HepG2 (cell line): ENCODE data around the gene CGREF1. TPM values are rescaled to one million over a fixed set of nuclear protein-coding genes. Genes with fewer than 3 reads are reported as not detected.

Experiments
- CBX5 ChIP-seq: sonication (generic); formaldehyde crosslinking; IDR thresholded peaks from 2 replicates; pipeline ENCODE4 v1.4.0; 2020; ENCODE audit warnings: missing genetic modification reagents, borderline replicate concordance
- CHD2 ChIP-seq: IDR thresholded peaks from 2 replicates; pipeline ENCODE4 v1.6.1; 2011; ENCODE audit warnings: low read depth, low read length, improper control_type of control experiment
- DNMT1 ChIP-seq: sonication (generic); formaldehyde crosslinking; IDR thresholded peaks from 2 replicates; pipeline ENCODE4 v1.5.1; 2020; ENCODE audit warnings: mild to moderate bottlenecking, missing genetic modification reagents
- IKZF5 ChIP-seq: IDR thresholded peaks from 2 replicates; pipeline ENCODE4 v1.6.1; 2018; ENCODE audit warnings: missing genetic modification reagents, mild to moderate bottlenecking, missing compliant biosample characterization
- KLF16 ChIP-seq, 2 experiments: sonication (generic) in 1 of 2; formaldehyde crosslinking in 1 of 2; IDR thresholded peaks; 2 replicates each; pipeline versions ENCODE4 v1.6.1 to v1.8.0; 2016 to 2023; ENCODE audit warnings: missing genetic modification reagents in 2 of 2, missing compliant biosample characterization in 1 of 2
- MNT ChIP-seq: fragments of 450-650 bp; IDR thresholded peaks from 2 replicates; pipeline ENCODE4 v1.6.1; 2016
- MXD4 ChIP-seq: IDR thresholded peaks from 2 replicates; pipeline ENCODE4 v1.6.1; 2016; ENCODE audit warnings: mild to moderate bottlenecking, missing biosample characterization, missing genetic modification reagents
- NFYC ChIP-seq: IDR thresholded peaks from 2 replicates; pipeline ENCODE4 v1.6.1; 2016; ENCODE audit warnings: missing genetic modification reagents, missing compliant biosample characterization
- NPAS2 ChIP-seq: sonication (generic); formaldehyde crosslinking; IDR thresholded peaks from 2 replicates; pipeline ENCODE4 v1.8.0; 2022; ENCODE audit warnings: mild to moderate bottlenecking, missing genetic modification reagents, borderline replicate concordance
- ZBTB10 ChIP-seq: sonication (generic); formaldehyde crosslinking; IDR thresholded peaks from 2 replicates; pipeline ENCODE4 v1.4.0; 2020; ENCODE audit warnings: missing genetic modification reagents, borderline replicate concordance
- ZFP91 ChIP-seq: sonication (generic); formaldehyde crosslinking; IDR thresholded peaks from 2 replicates; pipeline ENCODE4 v1.9.0; 2022; ENCODE audit warnings: missing genetic modification reagents, mild to moderate bottlenecking, borderline replicate concordance
- ZFY ChIP-seq: sonication (generic); formaldehyde crosslinking; IDR thresholded peaks from 2 replicates; pipeline ENCODE4 v1.4.0; 2020; ENCODE audit warnings: missing genetic modification reagents
- ZMAT3 ChIP-seq: sonication (generic); formaldehyde crosslinking; conservative IDR thresholded peaks from 2 replicates; pipeline ENCODE4 v1.7.0; 2021; ENCODE audit warnings: missing genetic modification reagents
- ZNF264 ChIP-seq: sonication (generic); formaldehyde crosslinking; IDR thresholded peaks from 2 replicates; pipeline ENCODE4 v1.4.0; 2020; ENCODE audit warnings: missing genetic modification reagents
- ZNF326 ChIP-seq: sonication (generic); formaldehyde crosslinking; IDR thresholded peaks from 2 replicates; pipeline ENCODE4 v1.4.0; 2020; ENCODE audit warnings: missing genetic modification reagents, borderline replicate concordance
- ZNF430 ChIP-seq: sonication (generic); formaldehyde crosslinking; IDR thresholded peaks from 2 replicates; pipeline ENCODE4 v1.9.0; 2021; ENCODE audit warnings: mild to moderate bottlenecking, missing genetic modification reagents
- ZNF543 ChIP-seq: sonication (generic); formaldehyde crosslinking; IDR thresholded peaks from 2 replicates; pipeline ENCODE4 v1.4.0; 2020; ENCODE audit warnings: mild to moderate bottlenecking, missing genetic modification reagents
- ZNF788 ChIP-seq: sonication (generic); formaldehyde crosslinking; IDR thresholded peaks from 2 replicates; pipeline ENCODE4 v1.5.0; 2020; ENCODE audit warnings: mild to moderate bottlenecking, missing genetic modification reagents, borderline replicate concordance
- ZSCAN25 ChIP-seq: sonication (generic); formaldehyde crosslinking; IDR thresholded peaks from 2 replicates; pipeline ENCODE4 v1.8.0; 2022; ENCODE audit warnings: mild to moderate bottlenecking, missing genetic modification reagents
- ZSCAN5A ChIP-seq: sonication (generic); formaldehyde crosslinking; IDR thresholded peaks from 2 replicates; pipeline ENCODE4 v1.8.0; 2022; ENCODE audit warnings: mild to moderate bottlenecking, missing genetic modification reagents, borderline replicate concordance
- polyA plus RNA-seq, 8 experiments: library from polyadenylated mRNA; depleted of rRNA in 3 of 8; stranded (reverse) in 7 of 8; unstranded in 1 of 8; fragments of >200 nt; fragmentation: Illumina TruSeq in 4 of 8; extraction: Trizol in 4 of 8; gene quantifications; 2 replicates each; pipeline versions ENCODE4 v1.2.1 to v1.2.3, GENCODE V29; 2011 to 2016; ENCODE audit warnings: low read depth in 4 of 8, missing spikeins in 1 of 8, mixed read lengths in 1 of 8; ENCODE audit not compliant: insufficient read depth in 1 of 8
- total RNA-seq, 5 experiments: library from RNA; depleted of rRNA; stranded (reverse); fragments of >200 nt; fragmentation: Illumina TruSeq; extraction: Trizol; gene quantifications; 2 replicates each; pipeline ENCODE4 v1.2.3, GENCODE V29; 2016; ENCODE audit warnings: low read depth in 1 of 5

Gene CGREF1
- total and polyA plus RNA-seq, 2 of the 13 experiments (the other 11 are each of a cell fraction or from before 2014, with no cell fraction given): 13.9 to 23.4 TPM

- TF ChIP-seq ZSCAN5A (CRISPR knock-in tag) (no peak), ZNF430 (CRISPR knock-in tag) (peak; percentile 42; the same call in 1 of the 2 replicates), ZBTB10 (CRISPR knock-in tag) (peak; percentile 71; the same call in 1 of the 2 replicates), ZNF543 (peak; percentile 81; the same call in 1 of the 2 replicates), ZMAT3 (CRISPR knock-in tag) (peak; percentile 89), ZSCAN25 (CRISPR knock-in tag) (peak; percentile 19; the same call in 1 of the 2 replicates), ZNF788 (peak; percentile 31; the same call in 1 of the 2 replicates), MXD4 (peak; percentile 55; the same call in 1 of the 2 replicates), DNMT1 (CRISPR knock-in tag) (peak; percentile 96; the same call in 1 of the 2 replicates), ZNF264 (CRISPR knock-in tag) (0 out of 2 replicates have a peak, but pooled peaks have one; percentile 46), IKZF5 (CRISPR knock-in tag) (0 out of 2 replicates have a peak, but pooled peaks have one; percentile 28), NPAS2 (CRISPR knock-in tag) (no peak), NFYC (CRISPR knock-in tag) (peak; percentile 25; the same call in 1 of the 2 replicates), ZFY (peak; percentile 76), KLF16 (CRISPR knock-in tag; IDR thresholded peaks at IDR 0.05) (peak in 1 of 2 experiments; percentile 2; a peak in 1 of 4 replicates), CHD2 (no peak), CBX5 (no peak; the same call in 1 of the 2 replicates), ZNF326 (CRISPR knock-in tag) (no peak), ZFP91 (CRISPR knock-in tag) (peak; percentile 87; the same call in 1 of the 2 replicates), MNT (no peak)
Observed at GRCh38 chr2:27123302-27124150, 4.6 kb upstream of the CGREF1 start, which contains the start of gene ABHD1 (continued).
